WERI-Rb-1 (cell line): ENCODE results near the gene RGS6.

Source experiments
- DNase-seq: peaks from one replicate; pipeline ENCODE4 v3.0.0-alpha.2; 2020
- H3K27ac ChIP-seq: fragments of 250-450 bp; sonication (Bioruptor Pico); 2 replicates; pipeline ENCODE4 v1.5.1; 2020; ENCODE audit warnings: mild to moderate bottlenecking, moderate library complexity
- H3K27me3 ChIP-seq: fragments of 250-450 bp; sonication (Bioruptor Pico); 2 replicates; pipeline ENCODE4 v1.5.1; 2021; ENCODE audit warnings: mild to moderate bottlenecking, low read depth, moderate library complexity; ENCODE audit not compliant: insufficient read depth, severe bottlenecking
- H3K36me3 ChIP-seq: fragments of 250-450 bp; sonication (Bioruptor Pico); 2 replicates; pipeline ENCODE4 v1.5.1; 2020; ENCODE audit warnings: mild to moderate bottlenecking, moderate library complexity
- H3K4me3 ChIP-seq: 2 replicates; pipeline ENCODE4 v1.5.1; 2011; ENCODE audit warnings: low read depth, mild to moderate bottlenecking, control low read depth, low read length
- H3K9me3 ChIP-seq: fragments of 250-450 bp; sonication (Bioruptor Pico); 2 replicates; pipeline ENCODE4 v1.5.1; 2021; ENCODE audit warnings: mild to moderate bottlenecking, moderate library complexity; ENCODE audit not compliant: severe bottlenecking
- CTCF ChIP-seq: IDR thresholded peaks from 2 replicates; pipeline ENCODE4 v1.5.1; 2011; ENCODE audit warnings: low read depth, mild to moderate bottlenecking, control low read depth, inconsistent platforms, low read length

RGS6 gene

GRCh38 chr14:72380456-72380855, 448.2 kb downstream of the RGS6 start:
- no peaks in the 10 kb centered on the region for H3K27me3 ChIP-seq
- DNase-seq: no peak
- H3K9me3 ChIP-seq: peaks cover 3% of the 10 kb centered on the region
- H3K36me3 ChIP-seq: no peaks in the 10 kb centered on the region
- no peak for TF ChIP-seq CTCF
- H3K27ac ChIP-seq: no peak overlapping the region
- H3K4me3 ChIP-seq: no peak overlapping the region

- no peaks in the 10 kb centered on the region for H3K27me3 ChIP-seq
- H3K27ac ChIP-seq: no peak overlapping the region
- no peaks in the 10 kb centered on the region for H3K9me3 ChIP-seq
- no peak for DNase-seq
- H3K4me3 ChIP-seq: no peak overlapping the region
- no peaks in the 10 kb centered on the region for H3K36me3 ChIP-seq
- TF ChIP-seq CTCF: no peak
These were observed 451.6 kb downstream of the RGS6 start for GRCh38 chr14:72383865-72384264.

GRCh38 chr14:72387726-72388125, 455.5 kb downstream of the RGS6 start:
- H3K9me3 ChIP-seq: peaks cover 2% of the 10 kb centered on the region
- TF ChIP-seq CTCF: no peak

GRCh38 chr14:72389200-72389599, 457.0 kb downstream of the RGS6 start:
- Histone ChIP-seq H3K27me3 (no peaks in the 10 kb centered on the region), H3K9me3 (peaks cover 2% of the 10 kb centered on the region), H3K27ac (no peak overlapping the region), H3K4me3 (no peak overlapping the region), H3K36me3 (no peaks in the 10 kb centered on the region)
- no peak for DNase-seq
- TF ChIP-seq CTCF: no peak

More at GRCh38 chr14:72387726-72388125, 455.5 kb downstream of the RGS6 start:
- DNase-seq: no peak
- Histone ChIP-seq H3K36me3 (no peaks in the 10 kb centered on the region), H3K27me3 (no peaks in the 10 kb centered on the region), H3K4me3 (no peak overlapping the region), H3K27ac (no peak overlapping the region)

GRCh38 chr14:72401101-72401625, 468.9 kb downstream of the RGS6 start:
- no peak overlapping the region for H3K4me3 ChIP-seq
- H3K36me3 ChIP-seq: no peaks in the 10 kb centered on the region
- no peak for TF ChIP-seq CTCF
- no peak for DNase-seq
- H3K9me3 ChIP-seq: no peaks in the 10 kb centered on the region
- H3K27ac ChIP-seq: no peak overlapping the region
- H3K27me3 ChIP-seq: no peaks in the 10 kb centered on the region
